ENCODE data around the gene ASB11. TPM values are rescaled to one million over a fixed set of nuclear protein-coding genes. Genes with fewer than 3 reads are reported as not detected.

Gene ASB11
- not detected in 2 replicates for total RNA-seq (2014; rRNA removed; shearing (Covaris generic); ENCODE audit: low replicate concordance)

DNA sequence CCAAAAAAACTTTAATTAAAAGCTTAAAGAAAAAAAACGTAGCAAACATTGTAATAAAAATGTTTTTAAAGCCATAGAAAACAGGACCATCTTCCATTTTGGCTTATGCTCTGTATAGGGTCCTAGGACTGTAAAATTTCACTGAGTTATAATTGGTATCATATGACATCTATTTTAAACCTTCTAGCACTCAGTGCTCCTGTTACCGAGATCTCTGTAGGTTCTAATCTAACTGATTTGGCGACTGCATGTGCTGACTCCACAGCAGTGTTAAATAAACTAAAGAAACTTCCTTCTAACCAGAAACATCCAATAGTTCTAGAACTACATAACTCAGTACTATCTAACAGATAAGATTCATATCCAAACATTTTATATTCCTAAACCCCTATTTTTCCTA, at the start of gene ASB11:
ASB11 (minus strand) TSS at position 132 of the 400 bp plus-strand sequence; CDS start at position 97, 35 bp downstream.
- DNase-seq (ENCODE audit: low read depth), result no peak
- in situ Hi-C loops (cut with HindIII; ENCODE audit: low pct_unique_long_range_greater_than_20kb, low sequenced_read_pairs), result no loop called here

- no peak for DNase-seq (ENCODE audit: low read depth)
- in situ Hi-C loops (cut with HindIII; ENCODE audit: low pct_unique_long_range_greater_than_20kb, low sequenced_read_pairs), result no loop called here
Measured at GRCh38 chrX:15359701-15360100, 44.3 kb upstream of the ASB11 start.

- in situ Hi-C loops (cut with HindIII; ENCODE audit: low pct_unique_long_range_greater_than_20kb, low sequenced_read_pairs), result no loop called here
- no peak for DNase-seq (ENCODE audit: low read depth)
Measured at GRCh38 chrX:15358533-15358932, 43.1 kb upstream of the ASB11 start.

DNA sequence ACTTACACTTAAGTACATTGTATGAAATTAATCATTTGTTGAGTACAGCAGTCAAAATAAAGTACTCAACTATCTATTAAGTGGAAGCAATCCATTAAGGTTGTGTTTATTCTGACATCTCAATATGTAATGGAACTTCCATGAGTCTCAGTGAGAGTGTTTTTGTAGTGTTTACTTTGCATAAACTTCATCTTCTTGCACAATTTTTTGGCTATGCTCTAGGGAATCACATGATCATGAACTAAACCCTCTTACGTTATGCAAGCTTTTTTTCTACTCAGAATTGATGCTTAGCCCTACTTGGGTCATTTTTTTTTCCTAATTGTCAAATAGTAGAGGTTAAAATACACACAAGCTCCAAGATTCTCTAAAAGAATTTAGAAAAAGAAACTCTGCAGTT, 41.0 kb upstream of the ASB11 start:
- DNase-seq (ENCODE audit: low read depth), result no peak
- in situ Hi-C loops (cut with HindIII; ENCODE audit: low pct_unique_long_range_greater_than_20kb, low sequenced_read_pairs), result no loop called here

DNA sequence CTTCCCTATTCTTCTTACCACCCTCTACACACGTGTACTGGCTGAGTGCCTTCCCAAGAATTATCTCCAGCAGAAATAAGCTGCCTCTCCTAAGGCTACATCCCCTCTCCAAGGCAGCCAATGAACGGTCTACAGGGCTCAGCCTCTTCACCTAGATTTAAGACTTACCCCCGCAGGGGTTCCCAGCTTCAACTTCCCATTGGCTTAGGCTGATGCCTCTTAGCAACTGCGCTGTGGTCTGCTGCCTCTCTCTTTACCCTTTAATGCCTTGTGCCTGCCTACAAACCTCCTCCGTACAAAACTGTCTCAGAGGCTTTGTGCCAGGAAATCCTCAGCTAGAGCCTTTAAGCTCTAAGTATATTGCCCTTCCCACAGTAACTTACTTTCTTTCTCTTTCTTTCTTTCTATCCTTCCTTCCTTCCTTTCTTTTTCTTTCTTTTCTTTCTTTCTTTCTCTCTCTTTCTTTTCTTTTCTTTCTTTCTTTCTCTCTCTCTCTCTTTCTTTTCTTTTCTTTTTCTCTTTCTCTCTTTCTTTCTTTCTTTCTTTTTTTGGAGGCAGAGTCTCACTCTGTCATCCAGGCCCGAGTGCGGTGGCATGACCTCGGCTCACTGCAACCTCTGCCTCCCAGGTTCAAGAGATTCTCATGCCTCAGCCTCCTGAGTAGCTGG, 35.0 kb upstream of the ASB11 start:
- DNase-seq (ENCODE audit: low read depth), result no peak
- in situ Hi-C loops (cut with HindIII; ENCODE audit: low pct_unique_long_range_greater_than_20kb, low sequenced_read_pairs), result no loop called here

DNA sequence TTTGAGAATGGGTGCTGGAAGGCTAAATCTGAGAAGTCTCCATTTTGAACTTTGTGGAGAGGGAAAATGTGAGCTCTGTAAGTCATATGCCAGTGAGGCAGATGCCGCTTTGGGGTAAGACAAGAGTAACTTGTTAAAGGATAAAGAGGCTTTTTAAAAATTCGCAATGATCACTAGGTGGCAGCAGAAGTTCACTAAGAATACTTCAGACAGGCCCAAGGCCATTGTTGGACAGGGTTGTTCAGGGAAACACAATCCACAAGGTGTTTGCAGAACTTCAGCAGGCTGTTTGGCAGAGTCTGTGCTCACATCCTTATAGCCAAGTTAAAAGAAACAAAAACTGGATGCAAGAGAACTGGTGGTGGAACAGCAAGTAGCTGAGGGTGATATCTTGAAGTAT, 33.6 kb upstream of the ASB11 start:
- in situ Hi-C loops (cut with HindIII; ENCODE audit: low pct_unique_long_range_greater_than_20kb, low sequenced_read_pairs), result no loop called here
- peak; percentile 12 for DNase-seq (ENCODE audit: low read depth)

DNA sequence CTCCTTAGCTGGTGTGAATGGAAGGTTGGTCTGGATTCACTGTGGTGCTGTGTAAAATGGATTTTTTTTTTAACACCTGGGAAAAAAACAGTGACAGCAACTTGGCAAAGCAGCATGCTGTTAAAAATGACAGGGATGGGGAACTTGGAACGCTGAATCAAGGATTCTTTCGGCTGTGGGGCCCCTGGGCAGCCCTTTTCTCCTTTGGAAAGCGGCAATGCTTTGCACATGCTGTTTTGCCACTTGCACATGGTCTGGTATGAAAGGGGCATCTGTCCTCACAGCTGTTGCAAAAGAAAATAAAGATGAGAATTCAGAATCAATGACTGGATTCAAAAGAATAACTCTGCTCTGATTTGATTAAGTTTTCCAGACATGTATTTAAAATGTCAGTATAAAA, 30.5 kb upstream of the ASB11 start:
- in situ Hi-C loops (cut with HindIII; ENCODE audit: low pct_unique_long_range_greater_than_20kb, low sequenced_read_pairs), result no loop called here
- no peak for DNase-seq (ENCODE audit: low read depth)

DNA sequence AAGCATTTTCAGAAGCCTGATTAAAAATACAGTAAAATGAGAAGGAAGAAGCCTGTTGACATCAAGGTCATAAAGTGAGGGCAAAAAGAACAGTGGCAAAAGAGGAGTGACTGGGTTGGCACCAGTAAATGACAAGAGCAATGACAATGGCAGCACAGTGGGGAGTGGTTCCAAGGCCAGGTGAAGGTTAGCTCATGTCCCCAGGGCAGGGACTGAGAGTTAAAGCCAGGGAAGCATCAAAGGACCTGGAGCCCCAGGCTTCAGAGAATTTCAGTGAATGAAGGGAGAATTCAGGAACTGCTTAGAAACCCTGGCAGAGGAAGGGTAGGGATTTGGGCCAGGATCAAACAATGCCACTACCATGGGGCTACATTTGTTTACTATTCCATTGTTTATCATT, 28.7 kb upstream of the ASB11 start:
- no peak for DNase-seq (ENCODE audit: low read depth)
- in situ Hi-C loops (cut with HindIII; ENCODE audit: low pct_unique_long_range_greater_than_20kb, low sequenced_read_pairs), result no loop called here

DNA sequence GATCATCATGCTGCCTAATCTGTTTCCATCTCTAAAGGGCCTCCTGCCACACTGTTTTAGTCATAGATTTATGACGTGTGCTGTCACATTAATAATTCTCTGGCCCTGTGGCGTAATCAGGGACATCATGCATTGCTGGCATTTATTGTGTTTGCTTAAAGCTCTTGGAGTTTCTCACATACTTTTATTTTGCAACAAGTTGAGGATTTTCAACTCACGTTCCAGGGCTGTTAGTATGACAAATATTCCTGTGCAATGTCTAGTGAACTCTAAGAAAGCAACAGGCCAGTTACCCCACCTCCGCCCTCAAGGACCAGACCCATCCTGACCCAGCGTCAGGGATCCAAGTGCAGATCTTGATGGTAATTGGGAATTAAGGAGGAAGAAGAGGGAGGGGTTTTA, 27.6 kb upstream of the ASB11 start:
- in situ Hi-C loops (cut with HindIII; ENCODE audit: low pct_unique_long_range_greater_than_20kb, low sequenced_read_pairs), result no loop called here
- DNase-seq (ENCODE audit: low read depth), result no peak

GRCh38 chrX:15340867-15341266, 25.4 kb upstream of the ASB11 start:
- DNase-seq (ENCODE audit: low read depth), result no peak
- in situ Hi-C loops (cut with HindIII; ENCODE audit: low pct_unique_long_range_greater_than_20kb, low sequenced_read_pairs), result no loop called here

- in situ Hi-C loops (cut with HindIII; ENCODE audit: low pct_unique_long_range_greater_than_20kb, low sequenced_read_pairs), result no loop called here
Measured at GRCh38 chrX:15336023-15336413, 20.6 kb upstream of the ASB11 start.

DNA sequence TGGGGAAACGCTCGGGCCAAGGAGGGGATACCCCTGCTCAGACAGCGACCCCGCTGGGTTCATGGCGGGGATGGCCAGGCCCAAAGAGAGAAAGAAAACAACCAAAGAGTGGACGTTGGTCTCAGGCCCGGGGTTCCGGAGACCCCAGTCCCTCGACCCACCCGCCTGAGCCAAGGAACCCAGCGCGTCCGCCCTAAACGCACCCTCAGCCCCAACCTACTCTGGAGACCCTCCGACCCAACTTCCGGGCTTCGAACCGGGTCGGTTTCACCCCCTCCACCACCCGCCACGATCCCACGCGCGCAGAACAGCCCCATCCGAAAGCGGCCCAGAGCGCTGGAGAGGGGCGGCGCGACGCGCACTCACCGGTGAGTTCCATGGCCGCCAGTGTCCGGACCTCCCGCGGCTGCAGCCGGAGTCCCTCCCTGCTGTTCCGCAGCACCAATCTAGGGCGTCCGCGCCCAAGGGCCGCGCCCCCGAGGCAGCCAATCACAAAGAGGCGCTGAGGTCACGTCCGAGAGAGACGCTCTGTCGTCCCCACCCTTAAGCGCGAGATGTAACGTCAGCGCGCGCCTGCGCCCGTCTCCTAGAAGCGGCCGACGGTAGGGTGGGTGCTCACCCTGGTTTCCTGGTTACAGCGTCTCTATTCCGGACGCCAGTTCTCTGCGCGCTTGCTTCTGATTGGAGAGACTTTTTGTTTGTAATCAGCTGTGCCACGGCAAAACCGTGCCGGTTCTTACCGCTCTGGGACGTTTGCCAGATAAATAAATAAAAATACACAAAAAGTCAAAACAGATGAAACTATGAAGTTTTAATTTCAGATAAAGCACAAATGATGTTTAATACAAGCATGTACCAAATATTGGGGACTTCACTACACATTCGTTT, 19.9 kb upstream of the ASB11 start, which contains the start of gene PIGA:
PIGA (minus strand) TSS at position 389 of the 888 bp plus-strand sequence. CDS start 3,593 bp downstream, outside the sequence.
- peak; percentile 96 for DNase-seq (ENCODE audit: low read depth)
- in situ Hi-C loops (cut with HindIII; ENCODE audit: low pct_unique_long_range_greater_than_20kb, low sequenced_read_pairs), result no loop called here

More at GRCh38 chrX:15336023-15336413, 20.6 kb upstream of the ASB11 start:
- peak; percentile 29 for DNase-seq (ENCODE audit: low read depth)

DNA sequence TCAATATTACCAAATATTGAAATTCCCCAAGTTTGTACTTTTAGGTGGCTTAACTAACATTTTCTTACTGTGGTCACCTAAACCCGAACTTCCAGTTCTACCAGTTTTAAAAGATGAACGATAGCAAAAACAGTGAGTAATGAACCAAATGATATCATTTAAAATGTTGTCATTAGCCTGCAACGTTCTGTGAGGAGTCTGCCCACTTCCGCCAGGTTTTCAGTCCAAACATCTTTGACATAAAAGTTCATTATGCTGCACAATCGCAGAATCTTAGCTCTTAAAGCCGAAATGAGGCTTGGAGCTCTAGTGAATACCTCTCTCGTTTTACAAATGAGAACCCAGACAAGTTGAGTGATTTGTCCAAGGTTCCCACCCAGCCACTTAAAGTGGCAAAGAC, 19.1 kb upstream of the ASB11 start:
- DNase-seq (ENCODE audit: low read depth), result peak; percentile 15
- in situ Hi-C loops (cut with HindIII; ENCODE audit: low pct_unique_long_range_greater_than_20kb, low sequenced_read_pairs), result no loop called here

DNA sequence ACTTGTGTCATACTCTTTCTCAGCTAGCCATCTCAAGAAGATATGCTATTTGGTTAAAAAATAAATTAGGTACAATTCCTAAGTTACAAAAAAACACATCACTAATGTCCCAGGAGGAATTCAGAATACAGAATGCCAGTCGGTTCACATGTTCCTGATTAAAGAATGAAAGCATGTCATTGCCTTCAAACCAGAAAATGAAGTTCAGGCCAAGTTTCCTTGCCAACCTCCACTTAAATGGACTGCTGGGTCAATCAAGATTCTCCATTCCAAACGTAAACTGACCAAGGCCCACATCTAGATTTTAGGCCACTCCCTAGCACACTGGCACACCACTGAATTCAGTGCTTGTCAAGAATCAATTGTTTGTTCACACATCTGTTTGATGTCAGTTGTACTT, 13.4 kb upstream of the ASB11 start:
- in situ Hi-C loops (cut with HindIII; ENCODE audit: low pct_unique_long_range_greater_than_20kb, low sequenced_read_pairs), result no loop called here
- no peak for DNase-seq (ENCODE audit: low read depth)

- DNase-seq (ENCODE audit: low read depth), result no peak
- in situ Hi-C loops (cut with HindIII; ENCODE audit: low pct_unique_long_range_greater_than_20kb, low sequenced_read_pairs), result no loop called here
Measured at GRCh38 chrX:15328131-15328530, 12.7 kb upstream of the ASB11 start.

DNA sequence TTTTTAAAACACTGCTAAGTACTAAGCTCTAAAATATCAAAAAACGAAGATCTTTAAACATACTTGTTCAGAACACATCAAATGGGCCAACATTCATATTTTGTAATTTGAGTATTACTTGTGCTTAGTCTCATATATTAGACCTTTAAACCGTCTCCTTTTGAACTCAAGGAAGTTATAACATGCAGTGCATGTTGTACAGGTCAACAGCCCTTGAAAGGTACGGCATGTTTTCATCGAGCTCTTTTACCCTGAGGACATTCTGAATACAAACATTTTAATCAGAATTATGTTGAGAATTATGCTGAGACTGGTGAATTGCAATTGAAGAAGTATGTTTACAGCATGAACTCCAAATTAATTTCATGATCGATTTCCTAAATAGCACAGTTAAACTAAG, 7.0 kb upstream of the ASB11 start:
- in situ Hi-C loops (cut with HindIII; ENCODE audit: low pct_unique_long_range_greater_than_20kb, low sequenced_read_pairs), result no loop called here
- DNase-seq (ENCODE audit: low read depth), result no peak

GRCh38 chrX:15322072-15322471, 6.6 kb upstream of the ASB11 start:
- in situ Hi-C loops (cut with HindIII; ENCODE audit: low pct_unique_long_range_greater_than_20kb, low sequenced_read_pairs), result no loop called here
- DNase-seq (ENCODE audit: low read depth), result no peak

DNA sequence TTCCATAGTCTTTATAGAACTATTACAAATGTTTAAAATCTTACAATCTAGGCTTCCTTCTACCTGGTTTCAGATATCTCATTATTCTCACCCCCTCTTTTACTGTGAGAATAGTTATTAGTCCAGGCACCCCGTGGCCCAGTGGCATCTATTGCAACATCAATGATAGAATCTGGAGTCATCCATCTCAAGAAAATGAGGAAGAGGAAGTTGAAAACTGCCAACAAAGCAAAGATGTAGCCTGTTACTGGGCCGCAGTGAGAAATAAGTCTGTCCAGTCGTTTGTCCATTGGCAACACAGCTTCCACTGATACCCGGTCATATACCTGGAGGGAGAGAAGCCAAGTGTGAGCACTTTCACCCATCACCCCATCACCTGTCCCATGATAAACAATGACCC, 6.0 kb upstream of the ASB11 start:
- DNase-seq (ENCODE audit: low read depth), result no peak
- in situ Hi-C loops (cut with HindIII; ENCODE audit: low pct_unique_long_range_greater_than_20kb, low sequenced_read_pairs), result no loop called here

- in situ Hi-C loops (cut with HindIII; ENCODE audit: low pct_unique_long_range_greater_than_20kb, low sequenced_read_pairs), result no loop called here
Measured at GRCh38 chrX:15320297-15320696, 4.9 kb upstream of the ASB11 start.

More at GRCh38 chrX:15320297-15320696, 4.9 kb upstream of the ASB11 start:
- DNase-seq (ENCODE audit: low read depth), result no peak
